GM23338 (cell line): ENCODE measurements around the gene SMIM33. TPM values are rescaled to one million over a fixed set of nuclear protein-coding genes. Genes with fewer than 3 reads are reported as not detected.

Experiments
- ATAC-seq: fragments of 200-7000 bp; cut with Tn5 transposase; 3 replicates; pipeline ENCODE4 v1.9.1; 2020
- DNase-seq: peaks from one replicate; pipeline ENCODE4 v3.0.0-alpha.2; 2015; ENCODE audit warnings: low spot score
- H2AFZ ChIP-seq: fragments of 200-600 bp; sonication (generic); 2 replicates; pipeline ENCODE4 v1.8.0; 2016; ENCODE audit warnings: antibody characterized with exemption, mild to moderate bottlenecking, moderate library complexity
- H3F3A ChIP-seq: fragments of 200-600 bp; sonication (generic); replicated peaks from 2 replicates; pipeline ENCODE4 v1.8.0; 2017; ENCODE audit warnings: antibody characterized with exemption, mixed run types, low read depth
- H3K27ac ChIP-seq: fragments of 200-600 bp; sonication (generic); 2 replicates; pipeline ENCODE4 v1.6.1; 2016; ENCODE audit warnings: low read depth
- H3K27me3 ChIP-seq: fragments of 200-600 bp; sonication (generic); 2 replicates; pipeline ENCODE4 v1.8.0; 2016; ENCODE audit warnings: mild to moderate bottlenecking, mixed run types, moderate library complexity; ENCODE audit not compliant: insufficient read depth
- H3K36me3 ChIP-seq: fragments of 200-600 bp; sonication (generic); 2 replicates; pipeline ENCODE4 v1.8.0; 2016; ENCODE audit warnings: mild to moderate bottlenecking; ENCODE audit not compliant: insufficient read depth
- H3K4me1 ChIP-seq: fragments of 200-600 bp; sonication (generic); 2 replicates; pipeline ENCODE4 v1.8.0; 2016; ENCODE audit warnings: mild to moderate bottlenecking, moderate library complexity; ENCODE audit not compliant: insufficient read depth
- H3K4me2 ChIP-seq: fragments of 200-600 bp; sonication (generic); 2 replicates; pipeline ENCODE4 v1.7.1; 2017; ENCODE audit warnings: mixed run types
- H3K4me3 ChIP-seq: fragments of 200-600 bp; sonication (generic); 2 replicates; pipeline ENCODE4 v1.6.1; 2016; ENCODE audit warnings: mixed run types
- H3K79me2 ChIP-seq: fragments of 200-600 bp; sonication (generic); replicated peaks from 2 replicates; pipeline ENCODE4 v1.8.0; 2017; ENCODE audit warnings: mild to moderate bottlenecking; ENCODE audit not compliant: insufficient read depth
- H3K9me2 ChIP-seq: fragments of 200-600 bp; sonication (generic); 2 replicates; pipeline ENCODE4 v1.8.0; 2017; ENCODE audit not compliant: insufficient read depth
- H4K20me1 ChIP-seq: fragments of 200-600 bp; sonication (generic); replicated peaks from 2 replicates; pipeline ENCODE4 v1.8.0; 2017; ENCODE audit warnings: mild to moderate bottlenecking; ENCODE audit not compliant: insufficient read depth
- H3K27ac Mint-ChIP-seq: 2 replicates; pipeline ENCODE4 v1.8.0; 2020; ENCODE audit warnings: inconsistent platforms, mild to moderate bottlenecking, moderate library complexity, mixed read lengths
- H3K27me3 Mint-ChIP-seq: 3 replicates; pipeline ENCODE4 v1.8.0; 2022; ENCODE audit warnings: low read depth, mild to moderate bottlenecking, moderate library complexity, mixed read lengths, inconsistent platforms; ENCODE audit not compliant: insufficient read depth, poor library complexity
- H3K36me3 Mint-ChIP-seq: 3 replicates; pipeline ENCODE4 v1.8.0; 2021; ENCODE audit warnings: low read depth, mild to moderate bottlenecking, inconsistent platforms, moderate library complexity, mixed read lengths
- H3K4me1 Mint-ChIP-seq: 3 replicates; pipeline ENCODE4 v1.8.0; 2020; ENCODE audit warnings: mild to moderate bottlenecking, inconsistent platforms, mixed read lengths
- H3K4me3 Mint-ChIP-seq: 3 replicates; pipeline ENCODE4 v1.8.0; 2021; ENCODE audit warnings: moderate library complexity, mild to moderate bottlenecking, inconsistent platforms, mixed read lengths
- H3K9me3 Mint-ChIP-seq: 3 replicates; pipeline ENCODE4 v1.8.0; 2020; ENCODE audit warnings: moderate library complexity, mild to moderate bottlenecking, inconsistent platforms, mixed read lengths
- CREB1 ChIP-seq: fragments of 250-450 bp; sonication (Bioruptor Pico); IDR thresholded peaks from 2 replicates; pipeline ENCODE4 v1.5.0; 2020; ENCODE audit warnings: low read depth, mild to moderate bottlenecking, moderate library complexity
- CTCF ChIP-seq, 2 experiments: fragments of 200-600 bp in 1 of 2; sonication (generic) in 1 of 2; conservative IDR thresholded peaks; 2 replicates each; pipeline versions ENCODE4 v1.5.1 to v1.6.1; 2016 to 2017; ENCODE audit warnings: antibody characterized with exemption in 2 of 2, low read depth in 2 of 2, mild to moderate bottlenecking in 2 of 2, moderate library complexity in 1 of 2
- ETS1 ChIP-seq: IDR thresholded peaks from 2 replicates; pipeline ENCODE4 v1.6.1; 2016; ENCODE audit warnings: antibody characterized with exemption
- EZH2 ChIP-seq: fragments of 200-600 bp; sonication (generic); IDR thresholded peaks from one replicate; pipeline ENCODE4 v1.8.0; 2017; ENCODE audit warnings: antibody characterized with exemption, mild to moderate bottlenecking, low read depth; ENCODE audit not compliant: unreplicated experiment
- EZH2phosphoT487 ChIP-seq: fragments of 200-600 bp; sonication (generic); IDR thresholded peaks from one replicate; pipeline ENCODE4 v1.8.1; 2018; ENCODE audit warnings: antibody characterized with exemption; ENCODE audit not compliant: unreplicated experiment
- JUNB ChIP-seq: IDR thresholded peaks from one replicate; pipeline ENCODE4 v1.6.1; 2016; ENCODE audit warnings: antibody characterized with exemption; ENCODE audit not compliant: unreplicated experiment
- NANOG ChIP-seq: IDR thresholded peaks from 2 replicates; pipeline ENCODE4 v1.6.1; 2016; ENCODE audit warnings: antibody characterized with exemption, borderline replicate concordance
- POLR2AphosphoS5 ChIP-seq: IDR thresholded peaks from 2 replicates; pipeline ENCODE4 v1.6.1; 2016; ENCODE audit warnings: antibody characterized with exemption, low read depth
- REST ChIP-seq: IDR thresholded peaks from one replicate; pipeline ENCODE4 v1.6.1; 2018; ENCODE audit warnings: antibody characterized with exemption; ENCODE audit not compliant: unreplicated experiment
- STAT1 ChIP-seq: IDR thresholded peaks from one replicate; pipeline ENCODE4 v1.6.1; 2016; ENCODE audit warnings: antibody characterized with exemption; ENCODE audit not compliant: unreplicated experiment
- ZNF114 ChIP-seq: fragments of 250-450 bp; sonication (Bioruptor Pico); IDR thresholded peaks from 2 replicates; pipeline ENCODE4 v1.5.0; 2020; ENCODE audit warnings: mild to moderate bottlenecking, moderate library complexity
- ZNF331 ChIP-seq: fragments of 250-450 bp; sonication (Bioruptor Pico); IDR thresholded peaks from 2 replicates; pipeline ENCODE4 v1.5.0; 2020; ENCODE audit warnings: low read depth, mild to moderate bottlenecking, moderate library complexity
- ZNF462 ChIP-seq: fragments of 250-450 bp; sonication (Bioruptor Pico); IDR thresholded peaks from 2 replicates; pipeline ENCODE4 v1.5.0; 2020; ENCODE audit warnings: mild to moderate bottlenecking, moderate library complexity
- polyA plus RNA-seq: library from polyadenylated mRNA; unstranded; fragments of >200 nt; fragmentation: Nextera tagmentation; extraction: Ambion mirVana; gene quantifications from 2 replicates; pipeline ENCODE4 v1.2.1, GENCODE V29; 2016
- total RNA-seq: library from RNA; depleted of rRNA; stranded (reverse); fragments of >200 nt; shearing (Covaris generic); gene quantifications from 2 replicates; pipeline ENCODE4 v1.2.3, GENCODE V29; 2014

The SMIM33 gene
- total and polyA plus RNA-seq, 2 experiments from 2014 or later = not detected

- H3K9me2 ChIP-seq = no peaks in the 10 kb centered on the region
- no peak overlapping the region for H3K27ac Mint-ChIP-seq
- H3K79me2 ChIP-seq = no peaks in the 10 kb centered on the region
- H3K36me3 ChIP-seq = no peaks in the 10 kb centered on the region
- no peaks in the 10 kb centered on the region for H4K20me1 ChIP-seq
- no peaks in the 10 kb centered on the region for H3F3A ChIP-seq
- no peak for TF ChIP-seq EZH2
- TF ChIP-seq ETS1 = no peak
- TF ChIP-seq ZNF331 (CRISPR knock-in tag) = no peak
- TF ChIP-seq EZH2phosphoT487 = no peak
- no peak for TF ChIP-seq CTCF (conservative IDR thresholded peaks at IDR 0.05; ENCODE audit: low read depth in 2 of 2)
- no peak for TF ChIP-seq STAT1
- TF ChIP-seq POLR2AphosphoS5 = no peak
- TF ChIP-seq JUNB = no peak
- no peak for TF ChIP-seq ZNF462 (CRISPR knock-in tag)
- no peak for TF ChIP-seq CREB1 (CRISPR knock-in tag)
- TF ChIP-seq REST = no peak
- TF ChIP-seq NANOG = no peak
- no peak for TF ChIP-seq ZNF114 (CRISPR knock-in tag)
- no peaks in the 10 kb centered on the region for H3K9me3 Mint-ChIP-seq
- peaks cover 5% of the 10 kb centered on the region; the same call in 1 of the 2 replicates for H3K4me1 ChIP-seq
- no peaks in the 10 kb centered on the region for H3K36me3 Mint-ChIP-seq
- H3K4me1 Mint-ChIP-seq = peaks cover 9% of the 10 kb centered on the region
- peaks cover 5% of the 10 kb centered on the region for H3K27me3 Mint-ChIP-seq
- H3K4me2 ChIP-seq = no peak overlapping the region
- peak overlapping the region; percentile 89 for H2AFZ ChIP-seq
- no peak overlapping the region for H3K4me3 Mint-ChIP-seq
- H3K27ac ChIP-seq = no peak overlapping the region
- no peak for DNase-seq
- H3K27me3 ChIP-seq = no peaks in the 10 kb centered on the region
- H3K4me3 ChIP-seq = no peak overlapping the region
- peak; percentile 44; the same call in 1 of the 3 replicates for ATAC-seq
Observed at GRCh38 chr5:139445325-139446170, 25.3 kb upstream of the SMIM33 start.
